ENCODE results near the gene RAPGEF1.
"Not testable (repeated sequence)": the region's sequence is repeated elsewhere in the genome, so short reads cannot be mapped to it uniquely, and the experiment has no call there.

- not testable (repeated sequence) for TF ChIP-seq CTCF, POLR2A, EP300 (IDR thresholded peaks at IDR 0.05)
Measured at GRCh38 chr9:131681826-131682225, 58.0 kb downstream of the RAPGEF1 start.

All from tibial nerve (tissue), 4 donors.